Measurements from ENCODE around the gene ANKRD24.
A peak's percentile ranks its signal among the peaks of the same experiment; 100 is the strongest.

ANKRD24 gene

DNA sequence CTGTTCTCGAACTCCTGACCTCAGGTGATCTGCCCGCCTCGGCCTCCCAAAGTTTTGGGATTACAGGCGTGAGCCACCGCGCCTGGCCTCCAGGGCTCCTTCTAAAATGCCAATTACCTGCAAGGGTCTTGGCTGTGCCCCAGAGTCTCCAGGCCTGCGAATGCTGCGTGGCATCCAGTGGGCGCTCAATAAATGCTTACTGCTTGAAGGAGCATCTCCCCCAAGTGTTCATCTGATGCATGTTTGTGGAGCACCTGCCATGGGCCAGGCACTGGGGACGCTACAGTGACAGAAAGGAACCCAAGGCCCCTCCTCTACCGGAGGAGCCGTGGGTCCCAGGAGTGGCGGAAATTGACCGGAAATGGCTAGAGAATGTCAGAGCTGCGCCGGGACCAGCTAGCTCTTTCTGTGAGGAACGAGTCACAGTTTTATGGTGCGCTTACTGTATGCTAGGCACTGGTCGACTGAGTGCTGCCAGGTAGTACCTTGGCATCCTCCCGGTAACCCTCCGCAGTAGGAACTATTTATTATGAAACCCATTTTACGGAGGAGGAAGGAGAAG lies 14.2 kb downstream of the ANKRD24 start:
- H2BK5ac ChIP-seq (ENCODE audit: low read length) = no peak overlapping the region
- H2BK15ac ChIP-seq (ENCODE audit: low read length) = no peak overlapping the region
- peak overlapping the region; percentile 4 for H3K4me2 ChIP-seq (ENCODE audit: insufficient read depth, low read length, poor library complexity, severe bottlenecking)
- peaks cover 0 to 30% (median 26%) of the 10 kb centered on the region in 3 experiments for H3K27me3 ChIP-seq (ENCODE audit: control insufficient read depth in 3 of 3, insufficient read depth in 3 of 3, low read depth in 1 of 3, low read length in 3 of 3)
- no peak overlapping the region for H3K27ac ChIP-seq (replicated peaks; ENCODE audit: low read length)
- no peaks in the 10 kb centered on the region for H3K79me1 ChIP-seq (ENCODE audit: low read depth, low read length)
- H3K18ac ChIP-seq (ENCODE audit: low read length) = no peak overlapping the region
- H3K14ac ChIP-seq (ENCODE audit: low read length) = no peak overlapping the region
- no peak overlapping the region for H4K8ac ChIP-seq (ENCODE audit: low read depth, low read length)
- H3K36me3 ChIP-seq (replicated peaks in 1 of 2; ENCODE audit: control insufficient read depth in 2 of 2, insufficient read depth in 2 of 2, low read length in 2 of 2) = no peaks in the 10 kb centered on the region
- H2BK120ac ChIP-seq (ENCODE audit: low read depth, low read length) = no peak overlapping the region
- WGBS, 2 donors (ENCODE audit: extremely low coverage in 2 of 2, insufficient read length in 2 of 2, insufficient replicate concordance in 1 of 2) = no CpG with 5 or more reads among the region's 22 CpGs
- H4K91ac ChIP-seq (ENCODE audit: low read depth, low read length, poor library complexity) = no peak overlapping the region
- peaks cover 0 to 5% of the 10 kb centered on the region in 2 donors for H3K9me3 ChIP-seq (replicated peaks in 1 of 2; ENCODE audit: control insufficient read depth in 2 of 2, insufficient read depth in 1 of 2, low read depth in 1 of 2, low read length in 2 of 2)
- no peak overlapping the region for H3K4ac ChIP-seq (ENCODE audit: low read length)
- H3K23ac ChIP-seq (ENCODE audit: low read depth, low read length, poor library complexity) = no peak overlapping the region
- DNase-seq (ENCODE audit: low spot score) = no peak
- no peak overlapping the region for H3K4me3 ChIP-seq (ENCODE audit: low read length in 2 of 2)
- H3K9ac ChIP-seq (ENCODE audit: low read depth, low read length, poor library complexity) = no peak overlapping the region
- no peak overlapping the region for H2AK5ac ChIP-seq (ENCODE audit: low read depth, low read length)
- no peak overlapping the region for H2AFZ ChIP-seq (ENCODE audit: low read length)
- no peak overlapping the region for H2BK12ac ChIP-seq (ENCODE audit: low read length)
- H3K4me1 ChIP-seq (ENCODE audit: control insufficient read depth in 2 of 2, insufficient read depth in 1 of 2, low read depth in 1 of 2, low read length in 2 of 2) = peaks cover 0 to 1% of the 10 kb centered on the region in 2 donors

GRCh38 chr19:4197228-4197624 lies 14.7 kb downstream of the ANKRD24 start:
- Histone ChIP-seq H3K27ac (replicated peaks; ENCODE audit: low read length) (no peak overlapping the region), H4K91ac (ENCODE audit: low read depth, low read length, poor library complexity) (no peak overlapping the region), H3K18ac (ENCODE audit: low read length) (no peak overlapping the region), H3K9ac (ENCODE audit: low read depth, low read length, poor library complexity) (no peak overlapping the region), H3K4me2 (ENCODE audit: insufficient read depth, low read length, poor library complexity, severe bottlenecking) (no peak overlapping the region), H3K4me1 (ENCODE audit: control insufficient read depth in 2 of 2, insufficient read depth in 1 of 2, low read depth in 1 of 2, low read length in 2 of 2) (peaks cover 0 to 1% of the 10 kb centered on the region in 2 donors), H3K9me3 (replicated peaks in 1 of 2; ENCODE audit: control insufficient read depth in 2 of 2, insufficient read depth in 1 of 2, low read depth in 1 of 2, low read length in 2 of 2) (peaks cover 0 to 5% of the 10 kb centered on the region in 2 donors), H2BK5ac (ENCODE audit: low read length) (no peak overlapping the region), H3K36me3 (replicated peaks in 1 of 2; ENCODE audit: control insufficient read depth in 2 of 2, insufficient read depth in 2 of 2, low read length in 2 of 2) (no peaks in the 10 kb centered on the region), H3K4me3 (ENCODE audit: low read length in 2 of 2) (no peak overlapping the region), H2AFZ (ENCODE audit: low read length) (no peak overlapping the region), H2BK12ac (ENCODE audit: low read length) (no peak overlapping the region), H3K27me3 (ENCODE audit: control insufficient read depth in 3 of 3, insufficient read depth in 3 of 3, low read depth in 1 of 3, low read length in 3 of 3) (peaks cover 0 to 30% (median 26%) of the 10 kb centered on the region in 3 experiments), H2AK5ac (ENCODE audit: low read depth, low read length) (no peak overlapping the region), H2BK15ac (ENCODE audit: low read length) (no peak overlapping the region), H3K23ac (ENCODE audit: low read depth, low read length, poor library complexity) (no peak overlapping the region), H4K8ac (ENCODE audit: low read depth, low read length) (no peak overlapping the region), H2BK120ac (ENCODE audit: low read depth, low read length) (no peak overlapping the region), H3K79me1 (ENCODE audit: low read depth, low read length) (no peaks in the 10 kb centered on the region), H3K4ac (ENCODE audit: low read length) (no peak overlapping the region), H3K14ac (ENCODE audit: low read length) (no peak overlapping the region)
- WGBS, 2 donors (ENCODE audit: extremely low coverage in 2 of 2, insufficient read length in 2 of 2, insufficient replicate concordance in 1 of 2) = no CpG with 5 or more reads among the region's 5 CpGs
- DNase-seq (ENCODE audit: low spot score) = no peak

DNA sequence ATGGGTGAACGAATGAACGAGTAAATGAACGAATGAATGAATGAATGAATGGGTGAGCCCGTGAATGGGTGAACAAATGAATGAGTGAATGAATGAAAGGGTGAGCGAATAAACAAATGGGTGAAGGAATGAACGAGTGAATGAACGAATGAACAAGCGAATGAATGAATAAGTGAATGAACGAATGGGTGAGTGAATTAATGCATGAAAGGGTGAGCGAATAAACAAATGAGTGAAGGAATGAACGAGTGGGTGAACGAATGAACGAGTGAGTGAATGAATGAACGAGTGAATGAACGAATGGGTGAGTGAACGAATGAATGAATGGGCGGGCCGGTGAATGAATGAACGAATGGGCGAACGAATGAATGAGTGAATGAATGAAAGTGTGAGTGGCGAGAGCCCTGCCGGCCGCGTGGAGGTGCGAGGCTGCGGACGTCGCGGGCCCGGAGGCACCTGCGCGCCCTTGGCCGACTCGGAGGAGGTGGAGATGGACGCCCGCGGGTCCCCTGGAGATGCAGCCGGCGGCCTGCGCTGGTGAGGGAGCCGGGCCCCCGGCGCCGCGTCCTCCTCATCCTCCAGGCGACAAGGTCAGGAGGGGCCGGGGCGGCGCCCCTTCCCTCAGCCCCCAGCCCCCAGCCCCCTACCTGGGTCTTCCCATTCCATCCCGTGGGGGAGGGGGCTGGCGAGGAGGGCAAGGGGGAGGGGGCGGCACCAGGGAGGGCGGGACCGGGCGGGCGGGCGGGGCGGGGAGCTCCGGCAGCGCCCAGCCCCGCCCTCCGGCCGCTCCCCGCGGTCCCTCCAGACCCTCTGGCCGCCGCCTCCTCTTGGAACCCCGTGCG lies 15.4 kb downstream of the ANKRD24 start:
- Histone ChIP-seq H2BK12ac (ENCODE audit: low read length) (no peak overlapping the region), H2BK15ac (ENCODE audit: low read length) (no peak overlapping the region)

GRCh38 chr19:4198467-4199126 lies 16.1 kb downstream of the ANKRD24 start:
- H2AFZ ChIP-seq (ENCODE audit: low read length) = no peak overlapping the region
- no peak overlapping the region for H2BK120ac ChIP-seq (ENCODE audit: low read depth, low read length)
- no peak overlapping the region for H3K18ac ChIP-seq (ENCODE audit: low read length)
- H2AK5ac ChIP-seq (ENCODE audit: low read depth, low read length) = no peak overlapping the region
- no peak overlapping the region for H2BK5ac ChIP-seq (ENCODE audit: low read length)
- H3K9me3 ChIP-seq (replicated peaks in 1 of 2; ENCODE audit: control insufficient read depth in 2 of 2, insufficient read depth in 1 of 2, low read depth in 1 of 2, low read length in 2 of 2) = peaks cover 0 to 5% of the 10 kb centered on the region in 2 donors
- H3K36me3 ChIP-seq (replicated peaks in 1 of 2; ENCODE audit: control insufficient read depth in 2 of 2, insufficient read depth in 2 of 2, low read length in 2 of 2) = no peaks in the 10 kb centered on the region
- H3K27ac ChIP-seq (replicated peaks; ENCODE audit: low read length) = no peak overlapping the region
- peak overlapping the region; percentile 52 for H3K4me2 ChIP-seq (ENCODE audit: insufficient read depth, low read length, poor library complexity, severe bottlenecking)
- no peak for DNase-seq (ENCODE audit: low spot score)
- no peak overlapping the region for H4K91ac ChIP-seq (ENCODE audit: low read depth, low read length, poor library complexity)
- peaks cover 0 to 30% (median 26%) of the 10 kb centered on the region in 3 experiments for H3K27me3 ChIP-seq (ENCODE audit: control insufficient read depth in 3 of 3, insufficient read depth in 3 of 3, low read depth in 1 of 3, low read length in 3 of 3)
- no peak overlapping the region for H2BK15ac ChIP-seq (ENCODE audit: low read length)
- H2BK12ac ChIP-seq (ENCODE audit: low read length) = no peak overlapping the region
- no CpG with 5 or more reads among the region's 28 CpGs for whole genome bisulfite sequencing, 2 donors (ENCODE audit: extremely low coverage in 2 of 2, insufficient read length in 2 of 2, insufficient replicate concordance in 1 of 2)
- H3K4me1 ChIP-seq (ENCODE audit: control insufficient read depth in 2 of 2, insufficient read depth in 1 of 2, low read depth in 1 of 2, low read length in 2 of 2) = peaks cover 0 to 1% of the 10 kb centered on the region in 2 donors
- H3K4me3 ChIP-seq (ENCODE audit: low read length in 2 of 2) = no peak overlapping the region
- H3K79me1 ChIP-seq (ENCODE audit: low read depth, low read length) = no peaks in the 10 kb centered on the region
- H3K14ac ChIP-seq (ENCODE audit: low read length) = no peak overlapping the region
- H3K4ac ChIP-seq (ENCODE audit: low read length) = no peak overlapping the region
- no peak overlapping the region for H4K8ac ChIP-seq (ENCODE audit: low read depth, low read length)
- H3K9ac ChIP-seq (ENCODE audit: low read depth, low read length, poor library complexity) = no peak overlapping the region
- H3K23ac ChIP-seq (ENCODE audit: low read depth, low read length, poor library complexity) = no peak overlapping the region

More for the DNA sequence above, 15.4 kb downstream of the ANKRD24 start:
- Histone ChIP-seq H3K14ac (ENCODE audit: low read length) (no peak overlapping the region), H3K9me3 (replicated peaks in 1 of 2; ENCODE audit: control insufficient read depth in 2 of 2, insufficient read depth in 1 of 2, low read depth in 1 of 2, low read length in 2 of 2) (peaks cover 0 to 5% of the 10 kb centered on the region in 2 donors), H4K91ac (ENCODE audit: low read depth, low read length, poor library complexity) (no peak overlapping the region), H3K18ac (ENCODE audit: low read length) (no peak overlapping the region), H3K9ac (ENCODE audit: low read depth, low read length, poor library complexity) (peak overlapping the region; percentile 31), H3K4me3 (ENCODE audit: low read length in 2 of 2) (peak overlapping the region in 1 of 2 donors; percentile 72), H2BK5ac (ENCODE audit: low read length) (no peak overlapping the region), H3K4me2 (ENCODE audit: insufficient read depth, low read length, poor library complexity, severe bottlenecking) (peak overlapping the region; percentile 52), H4K8ac (ENCODE audit: low read depth, low read length) (no peak overlapping the region), H3K23ac (ENCODE audit: low read depth, low read length, poor library complexity) (peak overlapping the region; percentile 26), H3K27ac (replicated peaks; ENCODE audit: low read length) (no peak overlapping the region), H2BK120ac (ENCODE audit: low read depth, low read length) (no peak overlapping the region), H3K79me1 (ENCODE audit: low read depth, low read length) (no peaks in the 10 kb centered on the region), H3K36me3 (replicated peaks in 1 of 2; ENCODE audit: control insufficient read depth in 2 of 2, insufficient read depth in 2 of 2, low read length in 2 of 2) (no peaks in the 10 kb centered on the region), H3K4ac (ENCODE audit: low read length) (no peak overlapping the region), H3K27me3 (ENCODE audit: control insufficient read depth in 3 of 3, insufficient read depth in 3 of 3, low read depth in 1 of 3, low read length in 3 of 3) (peaks cover 0 to 30% (median 26%) of the 10 kb centered on the region in 3 experiments), H2AK5ac (ENCODE audit: low read depth, low read length) (no peak overlapping the region), H2AFZ (ENCODE audit: low read length) (no peak overlapping the region), H3K4me1 (ENCODE audit: control insufficient read depth in 2 of 2, insufficient read depth in 1 of 2, low read depth in 1 of 2, low read length in 2 of 2) (peaks cover 0 to 1% of the 10 kb centered on the region in 2 donors)
- 100% methylated on average over 6 of the region's 70 CpGs; no CpG with 5 or more reads in 1 of the 2 donors for WGBS, 2 donors (ENCODE audit: extremely low coverage in 2 of 2, insufficient read length in 2 of 2, insufficient replicate concordance in 1 of 2)
- DNase-seq (ENCODE audit: low spot score) = no peak

All from neuronal stem cell (in vitro differentiated cells).